Keratinocyte (primary cell): ENCODE measurements around the gene PTGDS. TPM values are rescaled to one million over a fixed set of nuclear protein-coding genes. Genes with fewer than 3 reads are reported as not detected.

Experiments
- DNase-seq: peaks from one replicate; pipeline ENCODE4 v3.0.0-alpha.2; 2011; ENCODE audit warnings: low read depth, missing footprints, low spot score
- FAIRE-seq: peaks from 2 replicates; lab custom pipeline; 2011; peaks lifted over from hg19 to GRCh38; lab: Jason Lieb, UNC
- H2AFZ ChIP-seq: 2 replicates; pipeline ENCODE4 v1.6.0; 2012; ENCODE audit warnings: low read length, control low read depth, inconsistent platforms; ENCODE audit not compliant: control insufficient read depth
- H3K27ac ChIP-seq: 2 replicates; pipeline ENCODE4 v1.5.1; 2011; ENCODE audit warnings: low read length; ENCODE audit not compliant: control insufficient read depth, insufficient read depth
- H3K27me3 ChIP-seq: 3 replicates; pipeline ENCODE4 v1.6.0; 2011; ENCODE audit warnings: low read length; ENCODE audit not compliant: control insufficient read depth, insufficient read depth; ENCODE audit errors: extremely low read depth
- H3K36me3 ChIP-seq, 2 experiments: 2 replicates in 1 of 2; 3 replicates in 1 of 2; pipeline ENCODE4 v1.5.1; 2011; ENCODE audit warnings: low read length in 2 of 2, mild to moderate bottlenecking in 1 of 2; ENCODE audit not compliant: control insufficient read depth in 2 of 2, insufficient read depth in 2 of 2; ENCODE audit errors: extremely low read depth in 1 of 2
- H3K4me1 ChIP-seq: 3 replicates; pipeline ENCODE4 v1.5.1; 2011; ENCODE audit warnings: low read length; ENCODE audit not compliant: control insufficient read depth, insufficient read depth; ENCODE audit errors: extremely low read depth
- H3K4me2 ChIP-seq: 3 replicates; pipeline ENCODE4 v1.6.0; 2011; ENCODE audit warnings: low read depth, low read length; ENCODE audit not compliant: control insufficient read depth, insufficient read depth; ENCODE audit errors: extremely low read depth
- H3K4me3 ChIP-seq, 3 experiments: fragments of 200-600 bp in 1 of 3; sonication (generic) in 1 of 3; 2 replicates in 2 of 3; 3 replicates in 1 of 3; pipeline ENCODE4 v1.5.1; 2011 to 2016; ENCODE audit warnings: low read length in 3 of 3, mild to moderate bottlenecking in 3 of 3, control low read depth in 2 of 3, inconsistent platforms in 1 of 3, low read depth in 1 of 3, mixed read lengths in 1 of 3, mixed run types in 1 of 3, moderate library complexity in 1 of 3; ENCODE audit not compliant: control insufficient read depth in 2 of 3, insufficient read depth in 2 of 3; ENCODE audit errors: extremely low read depth in 1 of 3
- H3K79me2 ChIP-seq: 2 replicates; pipeline ENCODE4 v1.6.0; 2012; ENCODE audit warnings: low read length; ENCODE audit not compliant: control insufficient read depth, insufficient read depth
- H3K9ac ChIP-seq: 3 replicates; pipeline ENCODE4 v1.6.0; 2011; ENCODE audit warnings: low read length; ENCODE audit not compliant: control insufficient read depth, insufficient read depth; ENCODE audit errors: extremely low read depth
- H3K9me1 ChIP-seq: 3 replicates; pipeline ENCODE4 v1.6.0; 2011; ENCODE audit warnings: low read length; ENCODE audit not compliant: control insufficient read depth, insufficient read depth; ENCODE audit errors: extremely low read depth
- H3K9me3 ChIP-seq: 2 replicates; pipeline ENCODE4 v1.5.1; 2012; ENCODE audit warnings: low read depth, low read length; ENCODE audit not compliant: control insufficient read depth
- H4K20me1 ChIP-seq: 3 replicates; pipeline ENCODE4 v1.6.0; 2011; ENCODE audit warnings: low read length; ENCODE audit not compliant: control insufficient read depth, insufficient read depth; ENCODE audit errors: extremely low read depth
- CTCF ChIP-seq, 3 experiments: IDR thresholded peaks in 1 of 3; conservative IDR thresholded peaks in 1 of 3; optimal IDR thresholded peaks in 1 of 3; 2 replicates in 2 of 3; 3 replicates in 1 of 3; pipeline versions ENCODE3 to v1.5.1; 2011; ENCODE audit warnings: low read length in 3 of 3, mild to moderate bottlenecking in 3 of 3, moderate library complexity in 2 of 3, control low read depth in 1 of 3, inconsistent platforms in 1 of 3; ENCODE audit not compliant: insufficient read depth in 2 of 3; ENCODE audit errors: extremely low read depth in 1 of 3
- EZH2 ChIP-seq: IDR thresholded peaks from one replicate; pipeline ENCODE4 v1.6.1; 2012; ENCODE audit warnings: inconsistent platforms, mild to moderate bottlenecking, low read length, moderate library complexity
- dilution Hi-C: fragments of 300-500 bp; cut with MboI; formaldehyde crosslinking; loops from one replicate; pipeline ENCODE4 v1.7.0; 2020; ENCODE audit warnings: low sequenced_read_pairs; ENCODE audit not compliant: extremely low pct_ligation_motif_present
- polyA plus RNA-seq, 5 experiments: library from polyadenylated mRNA; depleted of rRNA in 3 of 5; stranded (reverse) in 3 of 5; stranded (forward) in 1 of 5; unstranded in 1 of 5; fragments of >200 nt; gene quantifications; 1 replicate in 1 of 5; 2 replicates in 3 of 5; 3 replicates in 1 of 5; pipeline versions ENCODE4 v1.2.1 to v1.2.3, GENCODE V29; 2011 to 2012; ENCODE audit warnings: missing spikeins in 2 of 5, low read depth in 1 of 5, low replicate concordance in 1 of 5

The PTGDS gene
- polyA plus RNA-seq, 1 donor (not counting 4 experiments of a cell fraction or from before 2014, with no cell fraction given), result not detected

- no peak overlapping the region for H3K27ac ChIP-seq
- no peak for FAIRE-seq
- H3K4me3 ChIP-seq, result no peak overlapping the region
- no peaks in the 10 kb centered on the region for H4K20me1 ChIP-seq
- no peaks in the 10 kb centered on the region for H3K79me2 ChIP-seq
- TF ChIP-seq EZH2 (no peak), CTCF (optimal IDR thresholded peaks at IDR 0.05 in 1 of 3, IDR thresholded peaks at IDR 0.05 in 1 of 3, conservative IDR thresholded peaks at IDR 0.05 in 1 of 3; ENCODE audit: extremely low read depth in 1 of 3, insufficient read depth in 2 of 3, low read length in 3 of 3) (no peak)
- H3K9ac ChIP-seq, result no peak overlapping the region
- no peak overlapping the region for H2AFZ ChIP-seq
- no peaks in the 10 kb centered on the region for H3K9me3 ChIP-seq
- no peaks in the 10 kb centered on the region for H3K9me1 ChIP-seq
- H3K36me3 ChIP-seq, result no peaks in the 10 kb centered on the region
- no peak overlapping the region for H3K4me2 ChIP-seq
- no peaks in the 10 kb centered on the region for H3K27me3 ChIP-seq
- peaks cover 8% of the 10 kb centered on the region for H3K4me1 ChIP-seq
- no peak for DNase-seq
- dilution Hi-C loops, result no loop called here
Measured at GRCh38 chr9:136968333-136969127, 8.8 kb upstream of the PTGDS start.

- Histone ChIP-seq H2AFZ (no peak overlapping the region), H3K9ac (no peak overlapping the region), H3K79me2 (no peaks in the 10 kb centered on the region), H4K20me1 (no peaks in the 10 kb centered on the region), H3K4me3 (no peak overlapping the region), H3K27ac (no peak overlapping the region), H3K4me2 (no peak overlapping the region), H3K36me3 (no peaks in the 10 kb centered on the region), H3K4me1 (peaks cover 6% of the 10 kb centered on the region), H3K27me3 (no peaks in the 10 kb centered on the region), H3K9me1 (no peaks in the 10 kb centered on the region), H3K9me3 (no peaks in the 10 kb centered on the region)
- no peak for FAIRE-seq
- TF ChIP-seq CTCF (optimal IDR thresholded peaks at IDR 0.05 in 1 of 3, IDR thresholded peaks at IDR 0.05 in 1 of 3, conservative IDR thresholded peaks at IDR 0.05 in 1 of 3; ENCODE audit: extremely low read depth in 1 of 3, insufficient read depth in 2 of 3, low read length in 3 of 3) (no peak), EZH2 (no peak)
- no peak for DNase-seq
- dilution Hi-C loops, result no loop called here
Measured at GRCh38 chr9:136969150-136969549, 8.2 kb upstream of the PTGDS start.
